HUES6 (cell line): Measurements from ENCODE around the gene PRMT7.
"Not testable (repeated sequence)": the region's sequence is repeated elsewhere in the genome, so short reads cannot be mapped to it uniquely, and the experiment has no call there.

Experiments used
- H3K27ac ChIP-seq: 2 replicates; pipeline ENCODE4 v1.7.0; 2013; ENCODE audit warnings: low read depth, mild to moderate bottlenecking, low read length, inconsistent platforms
- H3K27me3 ChIP-seq: 2 replicates; pipeline ENCODE4 v1.6.1; 2013; ENCODE audit warnings: low read length; ENCODE audit not compliant: control insufficient read depth, insufficient read depth
- H3K36me3 ChIP-seq: 2 replicates; pipeline ENCODE4 v1.6.1; 2013; ENCODE audit warnings: low read length; ENCODE audit not compliant: control insufficient read depth, insufficient read depth
- H3K4me1 ChIP-seq: 2 replicates; pipeline ENCODE4 v1.6.1; 2013; ENCODE audit warnings: low read length; ENCODE audit not compliant: control insufficient read depth, insufficient read depth
- H3K4me3 ChIP-seq: 2 replicates; pipeline ENCODE4 v1.5.1; 2013; ENCODE audit warnings: low read depth, low read length
- H3K9ac ChIP-seq: one replicate; pipeline ENCODE4 v1.6.1; 2013; ENCODE audit warnings: mild to moderate bottlenecking, low read length
- H3K9me3 ChIP-seq: 2 replicates; pipeline ENCODE4 v1.6.1; 2013; ENCODE audit warnings: low read depth, low read length; ENCODE audit not compliant: control insufficient read depth, insufficient read depth

The PRMT7 gene

GRCh38 chr16:68284847-68285246, 26.0 kb upstream of the PRMT7 start:
- Histone ChIP-seq H3K9me3 (no peaks in the 10 kb centered on the region), H3K27ac (no peak overlapping the region), H3K27me3 (no peaks in the 10 kb centered on the region), H3K4me3 (no peak overlapping the region), H3K36me3 (peaks cover 41% of the 10 kb centered on the region), H3K9ac (no peak overlapping the region), H3K4me1 (peaks cover 3% of the 10 kb centered on the region; the same call in 1 of the 2 replicates)

- peaks cover 7% of the 10 kb centered on the region; the same call in 1 of the 2 replicates for H3K4me1 ChIP-seq
- no peaks in the 10 kb centered on the region for H3K27me3 ChIP-seq
- H3K27ac ChIP-seq: no peak overlapping the region
- H3K9ac ChIP-seq: no peak overlapping the region
- no peak overlapping the region for H3K4me3 ChIP-seq
- H3K36me3 ChIP-seq: peaks cover 47% of the 10 kb centered on the region
- H3K9me3 ChIP-seq: no peaks in the 10 kb centered on the region
Measured at GRCh38 chr16:68285683-68286082, 25.1 kb upstream of the PRMT7 start.

- Histone ChIP-seq H3K4me1 (peaks cover 7% of the 10 kb centered on the region; the same call in 1 of the 2 replicates), H3K9ac (no peak overlapping the region), H3K9me3 (no peaks in the 10 kb centered on the region), H3K4me3 (no peak overlapping the region), H3K27me3 (no peaks in the 10 kb centered on the region), H3K27ac (no peak overlapping the region), H3K36me3 (peaks cover 49% of the 10 kb centered on the region)
Measured at GRCh38 chr16:68286153-68287074, 24.4 kb upstream of the PRMT7 start.

GRCh38 chr16:68287276-68288251, 23.3 kb upstream of the PRMT7 start:
- Histone ChIP-seq H3K27me3 (no peaks in the 10 kb centered on the region), H3K4me1 (peaks cover 7% of the 10 kb centered on the region; the same call in 1 of the 2 replicates), H3K4me3 (no peak overlapping the region), H3K9ac (no peak overlapping the region), H3K27ac (no peak overlapping the region), H3K9me3 (no peaks in the 10 kb centered on the region), H3K36me3 (peaks cover 52% of the 10 kb centered on the region)

GRCh38 chr16:68288252-68288650, 22.6 kb upstream of the PRMT7 start:
- Histone ChIP-seq H3K27me3 (no peaks in the 10 kb centered on the region), H3K36me3 (peaks cover 51% of the 10 kb centered on the region), H3K27ac (no peak overlapping the region), H3K9me3 (no peaks in the 10 kb centered on the region), H3K4me1 (peaks cover 7% of the 10 kb centered on the region; the same call in 1 of the 2 replicates), H3K9ac (no peak overlapping the region), H3K4me3 (no peak overlapping the region)

- not testable (repeated sequence) for H3K9me3 ChIP-seq, H3K4me1 ChIP-seq, H3K9ac ChIP-seq, H3K4me3 ChIP-seq, H3K27ac ChIP-seq, H3K27me3 ChIP-seq
- H3K36me3 ChIP-seq: peaks cover 55% of the 10 kb centered on the region
Measured at GRCh38 chr16:68288796-68289195, 22.0 kb upstream of the PRMT7 start.

GRCh38 chr16:68289202-68289601, 21.6 kb upstream of the PRMT7 start:
- H3K4me1 ChIP-seq: peaks cover 7% of the 10 kb centered on the region; the same call in 1 of the 2 replicates
- H3K4me3 ChIP-seq: no peak overlapping the region
- peaks cover 59% of the 10 kb centered on the region for H3K36me3 ChIP-seq
- H3K9me3 ChIP-seq: no peaks in the 10 kb centered on the region
- no peak overlapping the region for H3K27ac ChIP-seq
- no peaks in the 10 kb centered on the region for H3K27me3 ChIP-seq
- no peak overlapping the region for H3K9ac ChIP-seq

- Histone ChIP-seq H3K27ac (no peak overlapping the region), H3K36me3 (peaks cover 64% of the 10 kb centered on the region), H3K9me3 (no peaks in the 10 kb centered on the region), H3K4me3 (no peak overlapping the region), H3K9ac (no peak overlapping the region), H3K27me3 (no peaks in the 10 kb centered on the region), H3K4me1 (peaks cover 7% of the 10 kb centered on the region; the same call in 1 of the 2 replicates)
Measured at GRCh38 chr16:68289621-68290329, 21.0 kb upstream of the PRMT7 start.

- Histone ChIP-seq H3K27me3 (no peaks in the 10 kb centered on the region), H3K4me3 (no peak overlapping the region), H3K36me3 (peaks cover 65% of the 10 kb centered on the region), H3K4me1 (peaks cover 7% of the 10 kb centered on the region; the same call in 1 of the 2 replicates), H3K27ac (no peak overlapping the region), H3K9me3 (no peaks in the 10 kb centered on the region), H3K9ac (no peak overlapping the region)
Measured at GRCh38 chr16:68290450-68290849, 20.4 kb upstream of the PRMT7 start.

- no peak overlapping the region for H3K27ac ChIP-seq
- H3K9me3 ChIP-seq: no peaks in the 10 kb centered on the region
- no peaks in the 10 kb centered on the region for H3K27me3 ChIP-seq
- peaks cover 7% of the 10 kb centered on the region; the same call in 1 of the 2 replicates for H3K4me1 ChIP-seq
- no peak overlapping the region for H3K4me3 ChIP-seq
- no peak overlapping the region for H3K9ac ChIP-seq
- H3K36me3 ChIP-seq: peaks cover 71% of the 10 kb centered on the region
Measured at GRCh38 chr16:68291227-68291626, 19.6 kb upstream of the PRMT7 start.
